Stomach (tissue), 4 donors: ENCODE measurements around the gene PDHX.

Source experiments
- POLR2A ChIP-seq, 4 donors: fragments of 450-650 bp; IDR thresholded peaks; one replicate each; pipeline ENCODE4 v1.6.1; 2016; ENCODE audit warnings: antibody characterized with exemption in 4 of 4, control low read depth in 2 of 4, mild to moderate bottlenecking in 1 of 4, moderate library complexity in 1 of 4
- TF ChIP-seq, protein P1 (sequence below), 7 experiments: fragments of 450-650 bp in 4 of 7; fragments of 200-600 bp in 3 of 7; sonication (generic) in 3 of 7; IDR thresholded peaks; one replicate each; pipeline ENCODE4 v1.5.1; 2016 to 2019; ENCODE audit warnings: antibody characterized with exemption in 7 of 7, control low read depth in 2 of 7, mild to moderate bottlenecking in 1 of 7

DNA sequence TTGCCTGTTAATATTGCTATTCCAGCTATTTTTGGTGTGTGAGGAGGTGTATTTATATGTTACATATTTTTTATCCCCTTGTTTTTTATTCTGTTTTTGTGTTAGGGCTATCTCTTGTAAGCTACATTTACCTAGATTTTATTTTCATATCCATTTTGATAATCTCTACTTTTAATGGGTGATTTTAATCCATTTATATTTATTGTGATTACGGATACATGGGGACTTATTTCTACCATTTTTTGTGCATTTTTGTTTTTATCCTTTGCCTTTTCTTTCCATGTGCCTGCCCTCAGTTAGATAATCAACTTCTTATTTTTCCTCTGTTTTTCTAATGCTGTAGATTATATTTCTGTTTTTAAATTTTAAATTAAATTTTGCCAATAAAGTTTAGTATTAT, 28.3 kb downstream of the PDHX start:
- TF ChIP-seq POLR2A (IDR thresholded peaks at IDR 0.05): no peak
- TF ChIP-seq, protein P1, sequence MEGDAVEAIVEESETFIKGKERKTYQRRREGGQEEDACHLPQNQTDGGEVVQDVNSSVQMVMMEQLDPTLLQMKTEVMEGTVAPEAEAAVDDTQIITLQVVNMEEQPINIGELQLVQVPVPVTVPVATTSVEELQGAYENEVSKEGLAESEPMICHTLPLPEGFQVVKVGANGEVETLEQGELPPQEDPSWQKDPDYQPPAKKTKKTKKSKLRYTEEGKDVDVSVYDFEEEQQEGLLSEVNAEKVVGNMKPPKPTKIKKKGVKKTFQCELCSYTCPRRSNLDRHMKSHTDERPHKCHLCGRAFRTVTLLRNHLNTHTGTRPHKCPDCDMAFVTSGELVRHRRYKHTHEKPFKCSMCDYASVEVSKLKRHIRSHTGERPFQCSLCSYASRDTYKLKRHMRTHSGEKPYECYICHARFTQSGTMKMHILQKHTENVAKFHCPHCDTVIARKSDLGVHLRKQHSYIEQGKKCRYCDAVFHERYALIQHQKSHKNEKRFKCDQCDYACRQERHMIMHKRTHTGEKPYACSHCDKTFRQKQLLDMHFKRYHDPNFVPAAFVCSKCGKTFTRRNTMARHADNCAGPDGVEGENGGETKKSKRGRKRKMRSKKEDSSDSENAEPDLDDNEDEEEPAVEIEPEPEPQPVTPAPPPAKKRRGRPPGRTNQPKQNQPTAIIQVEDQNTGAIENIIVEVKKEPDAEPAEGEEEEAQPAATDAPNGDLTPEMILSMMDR (IDR thresholded peaks at IDR 0.05): no peak
